Measurements from ENCODE around the gene C4BPA. TPM values are rescaled to one million over a fixed set of nuclear protein-coding genes. Genes with fewer than 3 reads are reported as not detected.
A peak's percentile ranks its signal among the peaks of the same experiment; 100 is the strongest.

C4BPA gene
- polyA plus RNA-seq, 3 donors = 0.42 to 0.59 (median 0.43) TPM

DNA sequence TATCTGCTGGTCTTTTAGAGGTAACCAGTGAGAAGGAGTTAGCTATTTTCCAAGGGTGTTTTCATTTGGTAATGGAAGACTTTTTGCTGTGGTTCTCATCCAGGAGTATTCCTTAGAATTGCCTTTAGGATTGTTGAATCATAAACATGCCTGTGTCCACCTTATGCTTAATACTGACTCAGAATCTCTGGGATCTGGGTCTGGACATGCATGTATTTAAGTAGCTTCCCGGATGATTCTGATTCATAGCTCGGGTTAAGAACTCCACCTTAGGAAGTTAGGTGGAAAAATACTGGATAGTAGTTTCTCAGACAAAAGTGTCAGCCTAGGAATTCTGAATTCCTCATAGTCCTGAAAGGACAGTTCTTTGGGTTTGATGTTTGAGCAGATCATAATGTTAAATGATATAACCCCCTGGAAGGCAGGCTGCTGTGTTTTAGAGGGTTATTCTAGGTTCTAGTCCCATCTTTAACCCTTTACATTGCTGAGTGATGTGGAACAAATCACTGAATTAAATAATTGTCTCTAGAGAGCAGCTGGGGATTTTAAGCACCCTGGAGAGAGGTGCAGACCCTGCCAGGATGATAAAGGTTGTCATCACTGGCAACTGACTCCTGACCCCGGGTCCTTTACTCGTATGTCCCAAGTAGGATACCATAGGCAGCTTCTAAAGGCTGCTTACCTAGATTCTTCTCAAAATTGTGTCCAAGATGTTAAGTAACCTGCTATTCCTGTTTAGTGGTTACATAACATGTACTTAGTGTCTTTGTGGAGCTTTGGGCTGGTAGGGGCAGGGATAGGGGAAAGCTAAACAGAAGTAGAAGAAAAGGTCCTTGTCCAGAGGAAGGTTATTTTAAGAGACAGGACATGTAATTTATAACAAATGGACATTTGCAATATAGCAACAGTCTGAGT lies 29.9 kb upstream of the C4BPA start:
- DNase-seq (ENCODE audit: extremely low read depth in 1 of 11, low read depth in 9 of 11, low spot score in 4 of 11) = no peak

DNA sequence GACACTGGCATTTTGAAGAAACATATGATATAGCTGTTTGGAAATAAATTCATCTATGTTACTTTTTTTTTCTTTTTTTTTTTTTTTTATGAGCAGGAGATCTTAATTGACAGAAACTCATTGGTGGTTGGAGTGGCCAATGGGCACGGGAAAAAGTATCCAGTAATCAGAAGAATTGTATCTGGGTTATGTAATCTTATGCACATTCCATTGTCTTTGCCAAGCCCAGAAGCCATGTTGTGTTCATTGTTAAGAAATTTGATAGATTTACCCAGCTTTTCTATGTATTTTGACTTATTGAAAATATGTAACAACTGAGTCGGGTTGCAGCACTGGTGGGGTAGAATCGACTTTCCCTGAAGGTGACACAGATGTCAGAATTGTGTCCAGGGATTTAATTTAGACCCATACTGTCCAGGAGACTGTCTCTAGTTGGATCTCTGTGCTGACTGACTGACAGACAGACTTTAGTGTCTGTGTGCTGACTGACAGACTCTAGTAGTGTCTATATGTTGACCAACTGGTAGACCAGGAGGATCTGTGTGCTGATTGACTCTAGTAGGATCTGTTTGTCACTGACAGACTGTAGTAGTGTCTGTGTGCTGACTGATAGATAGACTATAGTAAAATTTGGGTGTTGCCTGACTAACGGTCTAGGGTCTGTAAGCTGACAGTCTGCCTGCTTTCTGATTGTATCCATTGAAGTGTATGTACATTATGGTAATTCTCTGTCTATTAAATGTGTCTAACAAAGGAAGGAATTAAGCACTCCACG lies 27.7 kb upstream of the C4BPA start:
- no peak for DNase-seq (ENCODE audit: extremely low read depth in 1 of 11, low read depth in 9 of 11, low spot score in 4 of 11)

DNA sequence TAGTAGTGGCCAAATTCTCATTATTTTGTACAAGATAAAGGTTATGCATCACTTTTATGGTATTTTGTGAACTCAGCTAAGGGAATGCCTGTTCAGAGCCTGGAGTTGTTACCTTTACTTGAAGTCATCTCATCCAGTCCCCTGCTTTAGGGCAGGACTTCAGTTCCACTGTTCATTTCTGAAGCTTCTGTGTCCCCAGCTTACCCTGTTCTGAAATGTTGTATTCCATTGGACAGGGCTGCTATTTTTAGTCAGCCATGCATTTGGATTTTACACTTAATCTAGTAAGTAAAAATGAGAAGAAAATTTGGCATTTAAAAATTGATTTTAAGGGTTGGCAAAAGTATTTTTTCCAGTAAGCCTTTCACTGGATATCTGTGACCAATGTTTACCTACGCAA lies 27.0 kb upstream of the C4BPA start:
- DNase-seq (ENCODE audit: extremely low read depth in 1 of 11, low read depth in 9 of 11, low spot score in 4 of 11) = no peak

DNA sequence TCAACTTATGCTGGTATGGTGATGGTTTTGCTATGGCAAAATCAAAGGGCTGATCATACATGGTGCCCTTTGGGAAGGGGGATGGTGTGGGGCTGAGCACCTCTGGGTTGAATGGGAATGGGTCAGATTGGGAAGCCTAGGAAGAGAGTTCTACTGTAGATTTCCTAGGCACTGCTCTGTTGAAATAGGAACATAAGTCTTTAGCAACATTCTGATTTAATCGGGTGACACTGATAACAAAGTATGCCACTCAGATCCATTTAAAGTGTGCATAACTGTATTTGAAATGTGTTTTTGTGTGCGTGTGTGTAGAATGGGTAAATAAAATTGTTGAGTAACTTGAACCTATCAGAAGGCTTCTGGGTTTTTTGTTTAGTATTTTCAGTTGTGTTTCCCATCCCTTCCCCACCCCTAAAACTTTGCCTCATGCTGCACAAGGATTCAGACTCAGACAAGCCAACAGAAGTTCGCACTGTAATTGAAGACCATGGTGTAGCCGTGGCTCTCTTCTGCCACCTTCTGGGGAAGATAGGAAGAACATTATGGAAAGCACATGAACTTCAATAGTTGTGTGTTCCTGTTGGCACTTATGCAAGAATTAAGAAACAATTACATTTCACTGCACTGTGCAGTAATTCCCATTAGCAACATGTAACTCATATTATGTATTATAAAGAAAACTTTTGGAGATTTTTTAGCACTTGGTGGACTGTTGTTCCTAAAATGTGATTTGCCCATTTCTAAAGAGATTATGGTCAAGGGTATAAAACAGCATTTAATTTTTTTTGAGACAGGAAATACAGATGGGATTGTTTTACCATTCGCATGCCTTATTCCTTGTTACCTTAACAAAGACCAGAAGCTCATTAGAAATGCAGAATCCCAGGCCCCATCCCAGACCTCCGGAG lies 26.3 kb upstream of the C4BPA start:
- peak; percentile 69 to 87 (median 77) for DNase-seq (ENCODE audit: extremely low read depth in 1 of 11, low read depth in 9 of 11, low spot score in 4 of 11)

GRCh38 chr1:207078578-207079132 lies 25.4 kb upstream of the C4BPA start:
- DNase-seq (ENCODE audit: extremely low read depth in 1 of 11, low read depth in 9 of 11, low spot score in 4 of 11) = no peak

- no peak for DNase-seq (ENCODE audit: extremely low read depth in 1 of 11, low read depth in 9 of 11, low spot score in 4 of 11)
These were observed 24.3 kb upstream of the C4BPA start for GRCh38 chr1:207079706-207080241.

DNA sequence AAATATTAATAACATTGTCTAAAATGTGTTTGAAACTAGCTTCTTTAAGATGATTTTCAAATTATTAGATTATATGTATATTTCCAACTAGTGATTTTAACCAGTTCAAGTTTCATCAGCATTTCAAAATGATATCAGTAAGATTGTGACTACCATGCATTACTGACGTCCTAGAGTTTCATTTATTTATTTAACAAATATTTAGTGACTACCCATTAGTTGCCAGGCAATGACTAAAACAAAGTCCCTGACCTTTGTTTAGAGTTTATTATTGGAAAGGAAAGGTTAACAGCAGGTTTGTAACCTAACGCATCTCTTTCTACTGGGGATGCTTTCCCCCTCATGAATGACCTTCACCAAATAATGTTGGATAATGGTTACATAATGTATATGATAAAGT lies 22.9 kb upstream of the C4BPA start:
- DNase-seq (ENCODE audit: extremely low read depth in 1 of 11, low read depth in 9 of 11, low spot score in 4 of 11) = no peak

DNA sequence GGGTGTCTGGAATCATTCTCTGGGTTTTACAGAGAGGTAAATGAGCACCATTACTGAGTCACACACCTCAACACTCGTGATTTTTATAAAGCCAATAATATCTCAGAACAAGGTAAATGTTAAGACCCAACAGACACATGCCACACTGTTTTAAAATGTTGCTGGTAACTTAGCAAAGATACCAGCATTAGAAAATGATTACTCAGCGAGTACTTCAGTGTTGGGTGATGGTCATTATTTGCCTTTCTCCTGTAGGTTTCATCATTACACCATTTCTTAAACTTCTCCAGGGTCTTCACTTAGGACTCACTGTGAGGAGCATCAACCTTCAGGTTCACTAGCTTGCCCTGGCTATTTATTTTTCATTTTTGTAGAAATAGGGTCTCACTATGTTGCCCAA lies 22.2 kb upstream of the C4BPA start:
- DNase-seq (ENCODE audit: extremely low read depth in 1 of 11, low read depth in 9 of 11, low spot score in 4 of 11) = no peak

DNA sequence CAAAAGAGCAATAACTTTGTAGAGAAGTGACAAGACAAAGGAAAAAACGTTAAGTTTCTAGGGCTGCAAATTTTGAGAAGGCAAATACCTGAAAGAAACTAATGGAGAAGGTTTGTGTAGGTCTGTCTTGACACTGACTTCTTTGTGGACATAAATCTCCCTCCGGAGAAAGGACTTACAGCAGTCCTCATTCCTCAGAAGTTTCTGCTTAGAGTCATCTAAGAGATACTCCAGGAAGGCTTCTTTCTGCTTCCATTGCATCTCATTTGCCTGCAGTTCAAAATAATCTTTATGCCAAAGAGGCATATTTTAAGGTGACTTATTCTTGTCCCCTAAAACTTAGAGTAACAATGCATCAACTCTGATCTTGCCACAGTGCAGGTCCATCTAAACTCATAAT lies 19.8 kb upstream of the C4BPA start:
- DNase-seq (ENCODE audit: extremely low read depth in 1 of 11, low read depth in 9 of 11, low spot score in 4 of 11) = no peak

DNA sequence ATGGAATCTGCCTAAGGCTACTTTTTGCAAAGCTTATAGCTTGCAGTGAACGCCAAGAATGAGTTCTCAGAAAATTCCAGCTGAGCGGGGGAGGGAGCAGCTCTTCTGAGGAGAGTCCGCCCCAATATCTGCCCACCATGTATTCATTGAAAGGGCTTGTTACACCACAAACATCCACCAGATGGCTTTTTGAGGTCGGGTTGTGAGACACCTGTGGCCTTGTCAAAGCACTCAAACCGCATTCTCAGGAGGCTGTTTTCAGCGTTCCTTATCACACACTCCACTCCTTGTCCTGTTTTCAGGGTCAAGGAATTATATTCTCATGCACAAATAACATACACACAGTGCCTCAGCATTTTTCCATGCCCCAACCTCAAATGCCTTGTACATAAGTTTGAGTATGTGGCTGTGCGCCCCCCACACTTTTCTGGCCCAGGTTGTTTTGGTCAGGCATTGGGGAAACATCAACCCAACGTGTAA lies 19.3 kb upstream of the C4BPA start:
- DNase-seq (ENCODE audit: extremely low read depth in 1 of 11, low read depth in 9 of 11, low spot score in 4 of 11) = peak in 10 of 11 donors; percentile 33 to 76 (median 54)

GRCh38 chr1:207085887-207086286 lies 18.1 kb upstream of the C4BPA start:
- no peak for DNase-seq (ENCODE audit: extremely low read depth in 1 of 11, low read depth in 9 of 11, low spot score in 4 of 11)

DNA sequence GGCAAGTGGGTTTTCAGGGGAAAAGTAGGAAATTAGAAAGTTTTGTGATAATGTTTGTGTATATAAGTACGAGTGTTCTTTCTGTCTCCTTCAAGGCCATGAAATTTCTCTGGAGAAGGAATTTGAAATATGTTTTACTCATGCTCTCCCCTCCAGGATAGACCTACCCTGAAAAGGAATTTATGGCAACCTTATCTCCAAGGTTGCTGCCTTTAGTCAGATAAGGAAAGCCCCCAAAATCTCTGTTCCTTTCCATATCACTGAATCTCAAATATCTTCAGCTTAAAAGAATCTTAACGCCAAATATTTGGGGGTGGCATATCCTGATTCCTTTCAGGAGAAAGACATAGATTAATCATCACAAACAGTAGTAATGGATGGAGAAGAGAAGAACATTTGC lies 15.9 kb upstream of the C4BPA start:
- DNase-seq (ENCODE audit: extremely low read depth in 1 of 11, low read depth in 9 of 11, low spot score in 4 of 11) = no peak

DNA sequence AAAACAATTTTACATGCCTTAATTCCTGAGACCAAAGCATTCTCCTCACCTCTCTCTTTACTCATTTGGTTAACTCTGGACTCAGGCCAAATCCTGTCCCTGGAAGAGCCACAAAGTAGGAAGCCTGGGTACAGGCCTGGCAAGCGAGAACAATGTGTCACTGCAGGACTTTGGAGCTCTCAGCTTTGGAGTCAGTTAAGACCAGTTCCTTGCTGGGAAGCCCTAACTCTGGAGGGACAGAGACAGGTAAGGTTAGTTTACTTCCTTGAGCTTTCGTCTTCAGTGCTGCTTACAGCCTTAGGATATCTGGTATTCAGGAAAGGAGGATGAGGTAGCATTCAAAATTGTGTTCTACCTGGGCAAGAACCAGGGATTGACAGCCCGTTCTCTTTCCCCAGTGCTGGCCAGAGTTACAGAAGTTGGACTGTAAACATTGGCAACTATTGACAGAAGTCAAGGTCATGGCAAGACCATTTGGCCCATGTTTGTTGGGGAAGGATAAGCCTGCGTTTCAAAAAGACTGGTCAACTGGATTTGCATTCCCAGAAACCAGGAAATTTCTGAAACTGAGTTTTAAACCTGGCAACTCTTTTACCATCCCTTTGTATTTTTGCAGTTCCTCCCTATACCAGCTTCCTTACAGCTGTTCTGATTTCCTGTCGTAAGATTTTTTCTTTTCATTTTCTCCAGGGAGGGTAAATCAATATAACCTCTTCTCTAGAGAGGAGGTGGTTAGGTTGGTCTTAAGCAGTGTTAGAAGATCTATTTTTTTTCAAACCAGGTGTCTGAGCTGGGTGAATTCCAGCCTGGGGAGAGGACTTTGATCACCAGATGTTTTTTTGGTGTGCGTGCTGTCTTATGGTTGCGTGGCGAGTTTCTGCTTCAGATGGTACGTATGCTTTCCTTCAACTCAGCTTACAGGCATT lies 15.1 kb upstream of the C4BPA start, which contains the start of gene C4BPB:
Gene C4BPB (plus strand): TSS at position 160 of the 926 bp plus-strand sequence. CDS start 672 bp downstream, at position 832.
- no peak for DNase-seq (ENCODE audit: extremely low read depth in 1 of 11, low read depth in 9 of 11, low spot score in 4 of 11)

DNA sequence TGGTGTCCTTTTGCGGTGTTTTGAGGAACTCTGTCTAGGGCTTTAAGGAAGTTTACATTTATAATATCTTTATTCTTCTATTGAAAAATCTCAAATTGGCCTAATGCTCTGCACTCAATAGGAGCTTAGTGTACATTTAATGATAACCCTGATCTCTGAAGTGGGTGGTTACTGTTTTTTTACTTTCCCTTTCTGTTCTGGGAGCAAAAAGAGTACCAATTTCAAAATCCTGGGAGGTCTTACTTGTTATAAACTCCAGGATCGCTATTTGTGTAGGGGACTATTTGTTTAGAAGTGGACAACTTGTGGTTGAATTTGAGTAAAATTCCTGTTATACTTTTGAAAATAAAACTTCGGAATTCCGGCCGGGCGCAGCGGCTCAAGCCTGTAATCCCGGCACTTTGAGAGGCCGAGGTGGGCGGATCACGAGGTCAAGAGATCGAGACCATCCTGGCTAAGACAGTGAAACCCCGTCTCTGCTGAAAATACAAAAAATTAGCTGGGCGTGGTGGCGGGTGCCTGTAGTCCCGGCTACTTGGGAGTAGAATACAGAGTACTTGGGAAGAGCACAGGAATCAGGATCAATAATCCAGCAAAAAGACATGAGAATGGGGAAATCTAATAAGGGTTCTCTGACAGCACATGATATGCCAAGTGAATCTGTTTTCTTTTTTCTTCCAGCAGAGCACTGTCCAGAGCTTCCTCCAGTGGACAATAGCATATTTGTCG lies 14.2 kb upstream of the C4BPA start:
- DNase-seq (ENCODE audit: extremely low read depth in 1 of 11, low read depth in 9 of 11, low spot score in 4 of 11) = no peak

DNA sequence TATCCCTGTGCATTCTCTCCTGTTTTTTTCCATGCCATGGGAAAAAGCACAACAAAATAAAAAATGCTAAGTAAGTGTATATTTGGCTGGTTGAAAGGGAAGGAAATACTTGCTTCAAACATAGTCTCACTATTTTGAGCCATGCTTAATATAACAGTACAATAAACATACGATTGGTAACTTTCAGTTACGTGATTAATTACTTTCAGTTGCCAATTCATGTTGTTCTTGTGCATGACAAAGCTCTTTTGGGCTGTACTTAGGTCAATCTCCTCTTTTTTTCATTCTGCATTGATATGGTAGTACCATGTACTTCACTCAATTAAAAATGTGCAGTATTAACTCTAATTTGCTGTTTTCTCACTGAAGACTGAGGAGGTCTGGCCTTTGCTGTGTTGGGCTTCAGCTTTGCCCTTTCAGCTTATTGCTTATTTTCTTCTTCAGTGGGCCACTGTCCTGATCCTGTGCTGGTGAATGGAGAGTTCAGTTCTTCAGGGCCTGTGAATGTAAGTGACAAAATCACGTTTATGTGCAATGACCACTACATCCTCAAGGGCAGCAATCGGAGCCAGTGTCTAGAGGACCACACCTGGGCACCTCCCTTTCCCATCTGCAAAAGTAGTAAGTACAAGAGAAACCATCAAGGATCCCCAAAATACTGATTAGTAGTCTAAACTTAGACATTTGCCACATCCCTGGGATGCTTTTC lies 12.7 kb upstream of the C4BPA start:
- no peak for DNase-seq (ENCODE audit: extremely low read depth in 1 of 11, low read depth in 9 of 11, low spot score in 4 of 11)

- no peak for DNase-seq (ENCODE audit: extremely low read depth in 1 of 11, low read depth in 9 of 11, low spot score in 4 of 11)
These were observed 10.1 kb upstream of the C4BPA start for GRCh38 chr1:207093944-207094343.

Data from renal cortex interstitium (tissue), 11 donors.